D721Med (cell line): ENCODE data around the gene CDON.

Experiments
- DNase-seq: peaks from one replicate; pipeline ENCODE4 v3.0.0; 2011; ENCODE audit warnings: low spot score; ENCODE audit not compliant: insufficient read length
- FAIRE-seq: peaks from 2 replicates; lab custom pipeline; 2011; peaks lifted over from hg19 to GRCh38; lab: Jason Lieb, UNC
- TF ChIP-seq, protein P1 (sequence below): IDR thresholded peaks from 2 replicates; pipeline ENCODE4 v1.5.1; 2012; ENCODE audit warnings: mild to moderate bottlenecking, control low read depth; ENCODE audit not compliant: insufficient read depth; ENCODE audit errors: missing control alignments

Gene CDON

DNA sequence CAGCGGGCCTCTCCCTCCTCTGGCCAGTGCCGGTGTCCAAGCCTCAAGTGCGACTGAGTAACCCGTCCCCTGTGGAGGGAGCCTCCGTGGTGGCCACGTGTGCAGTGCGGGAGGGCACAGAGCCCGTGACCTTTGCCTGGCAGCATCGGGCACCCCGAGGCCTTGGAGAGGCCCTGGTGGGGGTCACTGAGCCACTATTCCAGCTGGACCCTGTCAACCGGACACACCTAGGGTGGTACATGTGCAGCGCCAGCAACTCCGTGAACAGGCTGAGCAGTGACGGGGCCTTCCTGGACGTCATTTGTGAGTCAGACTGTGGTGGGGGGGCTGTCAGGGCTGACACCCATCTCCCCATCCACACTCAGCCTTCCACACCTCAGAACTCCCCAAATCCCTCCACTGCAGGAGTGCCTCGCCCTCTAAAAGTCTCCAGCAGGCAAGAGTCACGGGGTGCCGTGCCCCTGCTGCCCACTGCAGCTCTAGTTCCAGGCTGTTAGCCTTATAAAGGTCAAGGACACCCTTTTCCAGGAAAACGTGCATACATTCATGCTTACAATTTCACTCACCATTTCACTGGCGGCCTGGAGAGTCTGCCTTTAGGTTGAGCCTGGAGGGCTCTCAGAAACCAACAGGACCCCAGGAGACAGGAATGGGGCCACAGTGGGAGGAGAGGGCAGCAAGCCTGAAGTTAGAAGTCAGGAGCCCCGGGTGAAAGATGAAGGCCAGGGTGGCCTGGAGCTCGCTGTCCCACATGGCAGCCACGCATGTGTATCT, 114.2 kb downstream of the CDON start:
- TF ChIP-seq, protein P1, sequence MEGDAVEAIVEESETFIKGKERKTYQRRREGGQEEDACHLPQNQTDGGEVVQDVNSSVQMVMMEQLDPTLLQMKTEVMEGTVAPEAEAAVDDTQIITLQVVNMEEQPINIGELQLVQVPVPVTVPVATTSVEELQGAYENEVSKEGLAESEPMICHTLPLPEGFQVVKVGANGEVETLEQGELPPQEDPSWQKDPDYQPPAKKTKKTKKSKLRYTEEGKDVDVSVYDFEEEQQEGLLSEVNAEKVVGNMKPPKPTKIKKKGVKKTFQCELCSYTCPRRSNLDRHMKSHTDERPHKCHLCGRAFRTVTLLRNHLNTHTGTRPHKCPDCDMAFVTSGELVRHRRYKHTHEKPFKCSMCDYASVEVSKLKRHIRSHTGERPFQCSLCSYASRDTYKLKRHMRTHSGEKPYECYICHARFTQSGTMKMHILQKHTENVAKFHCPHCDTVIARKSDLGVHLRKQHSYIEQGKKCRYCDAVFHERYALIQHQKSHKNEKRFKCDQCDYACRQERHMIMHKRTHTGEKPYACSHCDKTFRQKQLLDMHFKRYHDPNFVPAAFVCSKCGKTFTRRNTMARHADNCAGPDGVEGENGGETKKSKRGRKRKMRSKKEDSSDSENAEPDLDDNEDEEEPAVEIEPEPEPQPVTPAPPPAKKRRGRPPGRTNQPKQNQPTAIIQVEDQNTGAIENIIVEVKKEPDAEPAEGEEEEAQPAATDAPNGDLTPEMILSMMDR = no peak
- no peak for FAIRE-seq

GRCh38 chr11:125947419-125948277, 115.0 kb downstream of the CDON start:
- TF ChIP-seq, protein P1 = no peak
- DNase-seq = no peak
- FAIRE-seq = no peak

More for the DNA sequence above, 114.2 kb downstream of the CDON start:
- DNase-seq = no peak

DNA sequence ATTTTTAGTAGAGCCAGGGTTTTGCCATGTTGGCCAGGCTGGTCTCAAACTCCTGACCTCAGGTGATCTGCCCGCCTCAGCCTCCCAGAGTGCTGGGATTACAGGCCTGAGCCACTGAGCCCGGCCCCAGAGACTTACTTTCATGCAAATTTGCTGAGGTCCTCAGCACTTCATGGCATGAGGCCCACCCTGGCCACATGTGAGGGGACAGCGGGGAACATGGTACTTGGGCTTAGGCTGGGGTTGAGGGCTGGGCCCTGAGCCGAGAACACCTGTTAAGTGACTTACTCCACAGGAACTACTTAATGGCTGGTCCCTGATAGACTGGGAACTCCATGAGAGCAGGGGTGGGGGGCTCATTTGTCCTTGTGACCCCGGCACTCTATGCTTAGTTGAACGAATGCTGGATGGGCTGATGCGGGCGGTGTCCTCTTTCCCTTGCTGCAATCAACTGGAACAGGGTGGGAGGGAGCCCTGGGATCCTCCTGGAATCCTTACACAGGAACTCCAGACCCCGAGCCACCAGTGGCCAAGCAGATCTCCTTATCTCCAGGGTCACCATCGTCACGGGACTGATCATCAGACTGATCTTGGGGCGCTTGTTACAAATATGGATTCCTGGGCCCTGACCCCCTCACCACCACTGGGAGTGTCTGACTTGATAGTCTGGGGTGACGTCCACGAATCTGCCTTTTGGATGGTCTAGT, 115.8 kb downstream of the CDON start:
- FAIRE-seq (no peak), DNase-seq (no peak)
- TF ChIP-seq, protein P1 = no peak

GRCh38 chr11:125945797-125946520, 116.7 kb downstream of the CDON start, which contains the start of gene VSIG10L2:
Gene VSIG10L2 (plus strand): TSS chr11:125946044. CDS start chr11:125946056, 12 bp downstream.
- FAIRE-seq (no peak), DNase-seq (no peak)
- TF ChIP-seq, protein P1 = no peak

DNA sequence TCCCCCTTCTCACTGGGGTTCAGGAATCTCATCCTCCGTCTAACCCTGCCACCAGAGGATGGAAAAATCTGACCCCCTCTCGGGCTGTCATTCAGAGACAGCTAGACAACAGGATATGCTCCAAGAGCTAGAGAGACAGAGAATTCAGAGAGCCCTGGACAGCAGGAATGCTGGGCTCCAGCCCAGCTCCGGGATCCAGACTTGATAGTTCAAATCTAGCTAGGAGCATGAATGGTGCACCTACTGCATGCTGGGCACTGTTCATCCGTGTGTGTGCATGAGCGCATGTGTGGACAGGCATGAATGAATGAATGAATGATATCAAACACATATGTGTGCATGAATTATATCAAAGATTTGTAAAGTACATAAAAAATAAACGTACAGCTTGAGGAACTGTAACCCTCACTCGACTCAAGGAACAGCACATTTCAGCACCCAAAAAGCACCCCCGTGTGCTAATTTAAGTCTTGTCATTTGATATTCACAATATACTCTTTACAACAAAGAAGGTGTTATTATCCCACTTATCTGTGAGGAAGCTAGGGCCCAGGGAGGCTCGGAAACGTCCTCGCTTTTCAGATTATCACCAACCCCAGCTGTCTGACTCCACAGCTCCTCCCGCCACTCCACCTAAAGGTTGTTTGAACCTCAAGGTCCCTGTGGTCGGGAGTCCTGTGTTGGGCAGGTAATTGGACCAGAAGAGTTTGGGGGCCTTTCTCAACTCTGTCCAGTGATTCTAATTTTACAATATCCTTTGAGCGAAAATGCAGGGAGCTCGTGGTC, 117.5 kb downstream of the CDON start:
- TF ChIP-seq, protein P1 = no peak
- no peak for FAIRE-seq
- no peak for DNase-seq

- TF ChIP-seq, protein P1 = no peak
- no peak for DNase-seq
- FAIRE-seq = no peak
Measured at GRCh38 chr11:125944350-125945010, 118.2 kb downstream of the CDON start.
